Osteocyte (in vitro differentiated cells): Measurements from ENCODE around the gene SOS1. TPM values are rescaled to one million over a fixed set of nuclear protein-coding genes. Genes with fewer than 3 reads are reported as not detected.

Source experiments
- DNase-seq: peaks from one replicate; pipeline ENCODE4 v3.0.0; 2021; ENCODE audit warnings: mixed read lengths; ENCODE audit not compliant: unreplicated experiment; ENCODE audit errors: extremely low spot score
- H3K27ac Mint-ChIP-seq: one replicate; pipeline ENCODE4 v1.8.0; 2021; ENCODE audit warnings: mild to moderate bottlenecking, mixed read lengths; ENCODE audit not compliant: unreplicated experiment
- H3K27me3 Mint-ChIP-seq: one replicate; pipeline ENCODE4 v1.8.0; 2021; ENCODE audit warnings: mixed read lengths; ENCODE audit not compliant: unreplicated experiment
- H3K36me3 Mint-ChIP-seq: one replicate; pipeline ENCODE4 v1.8.0; 2021; ENCODE audit warnings: mixed read lengths; ENCODE audit not compliant: unreplicated experiment
- H3K4me1 Mint-ChIP-seq: one replicate; pipeline ENCODE4 v1.8.0; 2021; ENCODE audit warnings: mixed read lengths; ENCODE audit not compliant: unreplicated experiment
- H3K4me3 Mint-ChIP-seq: one replicate; pipeline ENCODE4 v1.8.0; 2021; ENCODE audit warnings: mild to moderate bottlenecking, moderate library complexity, mixed read lengths; ENCODE audit not compliant: unreplicated experiment
- H3K9me3 Mint-ChIP-seq: one replicate; pipeline ENCODE4 v1.8.0; 2021; ENCODE audit warnings: mixed read lengths; ENCODE audit not compliant: unreplicated experiment
- total RNA-seq: library from RNA; stranded (reverse); gene quantifications from 2 replicates; pipeline ENCODE4 v1.2.1, GENCODE V29; 2021
- TF ChIP-seq, protein P1 (sequence below): fragments of 200-600 bp; sonication (generic); IDR thresholded peaks from 2 replicates; pipeline ENCODE4 v1.5.0; 2021; ENCODE audit warnings: antibody characterized with exemption, mild to moderate bottlenecking, moderate library complexity

SOS1 gene
- total RNA-seq, 1 donor from 2014 or later = 35.6 TPM

DNA sequence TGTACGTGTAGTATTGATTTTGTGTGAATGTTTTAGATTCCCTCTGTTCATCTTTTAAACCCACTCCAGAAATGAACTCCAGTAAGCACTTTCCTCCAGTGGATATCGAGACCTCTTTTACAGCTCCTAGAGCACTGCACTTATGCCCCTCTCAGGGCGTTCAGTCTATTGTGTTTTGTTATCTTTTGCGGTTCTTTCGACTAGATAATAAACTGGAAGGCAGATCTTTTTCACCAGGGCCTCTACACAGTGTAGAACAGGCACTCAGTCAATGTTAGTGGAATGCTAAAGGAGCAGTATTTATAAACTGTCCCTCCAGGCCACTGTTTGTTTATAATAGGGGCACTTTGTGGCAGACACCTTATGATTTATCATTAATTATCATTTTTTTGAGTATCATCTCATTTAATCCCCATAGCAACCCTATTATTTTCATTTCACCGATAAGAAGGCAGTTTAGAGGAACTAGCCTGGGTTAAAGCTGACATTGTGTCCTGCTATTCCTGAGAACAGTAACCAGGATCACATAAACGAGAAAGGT is 742 bp upstream of the SOS1 start:
- H3K27ac Mint-ChIP-seq = peak overlapping the region; percentile 98
- DNase-seq = no peak
- H3K4me3 Mint-ChIP-seq = peak overlapping the region; percentile 85
- H3K9me3 Mint-ChIP-seq = no peaks in the 10 kb centered on the region
- H3K36me3 Mint-ChIP-seq = no peaks in the 10 kb centered on the region
- H3K27me3 Mint-ChIP-seq = no peaks in the 10 kb centered on the region
- TF ChIP-seq, protein P1, sequence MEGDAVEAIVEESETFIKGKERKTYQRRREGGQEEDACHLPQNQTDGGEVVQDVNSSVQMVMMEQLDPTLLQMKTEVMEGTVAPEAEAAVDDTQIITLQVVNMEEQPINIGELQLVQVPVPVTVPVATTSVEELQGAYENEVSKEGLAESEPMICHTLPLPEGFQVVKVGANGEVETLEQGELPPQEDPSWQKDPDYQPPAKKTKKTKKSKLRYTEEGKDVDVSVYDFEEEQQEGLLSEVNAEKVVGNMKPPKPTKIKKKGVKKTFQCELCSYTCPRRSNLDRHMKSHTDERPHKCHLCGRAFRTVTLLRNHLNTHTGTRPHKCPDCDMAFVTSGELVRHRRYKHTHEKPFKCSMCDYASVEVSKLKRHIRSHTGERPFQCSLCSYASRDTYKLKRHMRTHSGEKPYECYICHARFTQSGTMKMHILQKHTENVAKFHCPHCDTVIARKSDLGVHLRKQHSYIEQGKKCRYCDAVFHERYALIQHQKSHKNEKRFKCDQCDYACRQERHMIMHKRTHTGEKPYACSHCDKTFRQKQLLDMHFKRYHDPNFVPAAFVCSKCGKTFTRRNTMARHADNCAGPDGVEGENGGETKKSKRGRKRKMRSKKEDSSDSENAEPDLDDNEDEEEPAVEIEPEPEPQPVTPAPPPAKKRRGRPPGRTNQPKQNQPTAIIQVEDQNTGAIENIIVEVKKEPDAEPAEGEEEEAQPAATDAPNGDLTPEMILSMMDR = no peak
- peaks cover 54% of the 10 kb centered on the region for H3K4me1 Mint-ChIP-seq

- H3K9me3 Mint-ChIP-seq = no peaks in the 10 kb centered on the region
- no peak overlapping the region for H3K4me3 Mint-ChIP-seq
- no peak for DNase-seq
- peaks cover 54% of the 10 kb centered on the region for H3K4me1 Mint-ChIP-seq
- peaks cover 8% of the 10 kb centered on the region for H3K36me3 Mint-ChIP-seq
- H3K27me3 Mint-ChIP-seq = no peaks in the 10 kb centered on the region
- H3K27ac Mint-ChIP-seq = no peak overlapping the region
- TF ChIP-seq, protein P1 = peak; percentile 2
These were observed 405 bp downstream of the SOS1 start for GRCh38 chr2:39120521-39120770.

DNA sequence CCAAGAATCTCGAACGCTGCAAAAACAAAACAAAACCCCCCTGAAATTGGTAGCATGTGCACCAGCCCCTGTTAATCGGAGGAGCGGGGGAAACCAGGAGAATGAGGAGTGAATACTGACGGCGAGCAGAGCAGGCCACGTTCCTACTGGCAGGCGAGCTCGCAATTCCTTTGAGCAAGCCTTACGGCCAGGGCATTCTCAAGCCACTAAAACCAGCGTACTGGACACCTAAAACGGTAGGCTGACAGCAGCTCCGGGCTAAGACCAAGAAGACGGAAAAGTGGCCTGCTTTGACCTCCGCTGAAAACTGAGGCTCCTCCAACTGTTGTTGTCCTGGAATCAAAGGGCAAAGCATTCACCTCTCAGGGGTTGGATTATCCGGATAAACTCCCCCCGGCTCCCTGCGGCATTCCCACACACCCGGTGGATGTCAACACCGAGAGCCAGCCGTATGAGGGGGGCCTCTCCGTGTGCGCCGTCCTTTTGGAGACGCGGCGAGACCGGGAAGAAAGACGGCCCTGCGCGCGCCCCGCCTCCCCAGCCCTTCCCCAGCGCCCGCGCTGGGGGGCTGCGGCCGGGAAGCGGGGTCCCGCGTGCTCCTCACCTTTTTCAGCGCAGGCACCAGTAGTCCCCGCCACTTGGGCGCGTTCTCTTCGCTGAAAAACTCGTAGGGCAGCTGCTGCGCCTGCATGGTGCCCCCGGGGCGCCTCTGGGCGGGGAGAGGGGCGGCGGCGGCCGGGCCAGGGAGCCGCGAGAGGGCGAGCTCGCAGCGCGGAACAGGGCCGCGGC is 925 bp downstream of the SOS1 start:
- peaks cover 8% of the 10 kb centered on the region for H3K36me3 Mint-ChIP-seq
- H3K27ac Mint-ChIP-seq = peak overlapping the region; percentile 87
- H3K27me3 Mint-ChIP-seq = no peaks in the 10 kb centered on the region
- H3K4me3 Mint-ChIP-seq = peak overlapping the region; percentile 79
- TF ChIP-seq, protein P1 = peak; percentile 44
- DNase-seq = peak; percentile 87
- no peaks in the 10 kb centered on the region for H3K9me3 Mint-ChIP-seq
- peaks cover 51% of the 10 kb centered on the region for H3K4me1 Mint-ChIP-seq

GRCh38 chr2:39118786-39119499 is 1.9 kb downstream of the SOS1 start:
- TF ChIP-seq, protein P1 = no peak
- Mint-ChIP-seq H3K27me3 (no peaks in the 10 kb centered on the region), H3K4me3 (peak overlapping the region; percentile 79), H3K36me3 (peaks cover 8% of the 10 kb centered on the region), H3K4me1 (peaks cover 46% of the 10 kb centered on the region), H3K27ac (peak overlapping the region; percentile 87), H3K9me3 (no peaks in the 10 kb centered on the region)
- no peak for DNase-seq

DNA sequence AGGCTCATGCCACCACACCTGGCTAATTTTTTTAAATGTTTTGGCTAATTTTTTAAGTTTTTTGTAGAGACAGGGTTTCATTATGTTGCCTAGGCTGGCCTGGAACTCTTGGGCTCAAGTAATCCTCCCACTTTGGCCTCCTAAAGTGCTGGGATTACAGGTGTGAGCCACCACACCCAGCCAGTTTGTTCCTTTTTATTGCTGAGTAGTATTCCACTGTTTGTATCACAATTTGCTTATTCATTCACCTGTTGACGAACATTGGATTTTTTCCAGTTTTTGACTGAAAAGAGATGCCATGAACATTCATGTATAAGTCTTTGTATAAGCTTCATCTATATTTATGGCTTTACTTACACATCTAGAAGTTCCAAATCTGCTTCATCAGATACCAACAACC is 5.3 kb downstream of the SOS1 start:
- H3K36me3 Mint-ChIP-seq = peaks cover 11% of the 10 kb centered on the region
- DNase-seq = no peak
- no peaks in the 10 kb centered on the region for H3K27me3 Mint-ChIP-seq
- H3K9me3 Mint-ChIP-seq = no peaks in the 10 kb centered on the region
- TF ChIP-seq, protein P1 = no peak
- H3K4me1 Mint-ChIP-seq = peaks cover 22% of the 10 kb centered on the region
- no peak overlapping the region for H3K4me3 Mint-ChIP-seq
- H3K27ac Mint-ChIP-seq = no peak overlapping the region
